Skeletal muscle cell (primary cell): ENCODE results near the gene HPGDS.
"Not testable (repeated sequence)": the region's sequence is repeated elsewhere in the genome, so short reads cannot be mapped to it uniquely, and the experiment has no call there.

ENCODE experiments used
- DNase-seq: peaks from one replicate; pipeline ENCODE4 v3.0.0-alpha.2; 2010; ENCODE audit warnings: low read depth
- H3K4me3 ChIP-seq: 2 replicates; pipeline ENCODE4 v1.5.1; 2011; ENCODE audit warnings: low read depth, mild to moderate bottlenecking, control low read depth, low read length, moderate library complexity

Gene HPGDS

GRCh38 chr4:94342694-94343093, at the start of gene HPGDS:
TSS of gene HPGDS (minus strand) at chr4:94342836. CDS start at chr4:94334629, 8,207 bp downstream.
- DNase-seq, result no peak

GRCh38 chr4:94390804-94391410, 48.3 kb upstream of the HPGDS start:
- DNase-seq, result no peak
- no peak overlapping the region for H3K4me3 ChIP-seq

More at GRCh38 chr4:94342694-94343093, at the start of gene HPGDS:
- H3K4me3 ChIP-seq, result no peak within 1 kb of the TSS

DNA sequence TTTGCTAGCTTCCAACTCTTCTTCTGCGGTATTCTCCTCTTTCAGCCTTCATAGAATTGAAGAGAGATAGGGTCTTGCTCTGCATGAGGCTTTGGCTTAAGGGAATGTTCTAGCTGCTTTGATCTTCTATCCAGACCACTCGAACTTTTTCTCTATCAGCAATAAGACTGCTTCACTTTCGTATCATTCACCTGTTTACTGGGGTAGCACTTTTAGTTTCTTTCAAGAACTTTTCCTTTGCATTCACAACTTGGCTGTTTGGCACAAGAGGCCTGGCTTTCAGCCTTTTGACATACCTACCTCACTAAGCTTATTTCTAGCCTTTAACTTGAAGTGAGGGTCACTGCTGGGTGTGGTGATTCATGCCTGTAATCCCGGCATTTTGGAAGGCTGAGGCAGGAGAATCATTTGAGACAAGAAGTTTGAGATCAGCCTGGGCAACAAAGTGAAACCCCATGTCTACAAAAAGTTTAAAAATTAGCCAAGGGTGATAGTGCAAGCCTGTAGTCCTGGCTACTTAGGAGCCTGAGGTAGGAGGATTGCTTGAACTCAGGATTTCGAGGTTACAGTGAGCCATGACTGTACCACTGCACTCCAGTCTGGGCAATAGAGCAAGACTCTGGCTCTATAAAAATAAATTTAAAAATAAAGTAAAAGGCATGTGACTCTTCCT, 47.1 kb upstream of the HPGDS start:
- H3K4me3 ChIP-seq, result no peak overlapping the region
- no peak for DNase-seq

DNA sequence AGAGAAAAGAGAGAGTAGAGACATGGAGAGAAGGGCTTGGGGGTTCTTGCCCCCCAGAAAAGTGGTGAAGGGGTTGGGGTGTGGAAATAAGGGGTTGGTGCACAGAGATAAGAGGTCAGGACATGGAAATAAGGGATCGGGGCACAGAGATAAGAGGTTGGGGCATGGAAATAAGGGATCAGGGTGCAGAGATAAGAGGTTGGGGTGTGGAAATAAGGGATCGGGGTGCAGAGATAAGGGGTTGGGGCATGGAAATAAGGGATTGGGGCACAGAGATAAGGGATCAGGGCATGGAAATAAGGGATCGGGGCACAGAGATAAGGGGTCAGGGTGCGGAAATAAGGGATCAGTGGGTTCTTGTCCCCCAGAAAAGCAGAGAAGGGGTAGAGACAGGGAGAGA, 45.3 kb upstream of the HPGDS start:
- not testable (repeated sequence) for H3K4me3 ChIP-seq, DNase-seq

DNA sequence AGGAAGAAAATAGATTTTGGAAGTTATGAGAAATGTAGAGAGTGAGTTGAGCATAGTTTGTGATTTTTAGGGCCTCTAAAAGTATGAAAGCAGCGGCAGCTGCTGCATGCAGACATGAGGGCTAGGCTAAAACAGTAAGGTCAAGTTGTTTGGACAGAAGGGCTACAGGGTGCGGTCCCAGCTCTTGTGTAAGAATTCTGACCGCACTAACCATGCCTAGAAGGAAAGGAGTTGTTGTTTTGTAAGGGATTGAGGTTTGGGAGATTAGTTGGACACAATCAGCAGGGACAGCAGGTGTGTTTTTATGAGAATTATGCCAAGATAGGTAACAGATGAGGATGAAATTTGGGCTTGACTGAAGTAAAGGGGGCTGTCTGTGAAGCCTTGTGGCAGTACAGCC, 42.8 kb upstream of the HPGDS start:
- H3K4me3 ChIP-seq, DNase-seq: not testable (repeated sequence)

- DNase-seq, H3K4me3 ChIP-seq: not testable (repeated sequence)
These were observed 40.3 kb upstream of the HPGDS start for GRCh38 chr4:94382891-94383290.

- no peak for DNase-seq
- H3K4me3 ChIP-seq, result no peak overlapping the region
These were observed 35.4 kb upstream of the HPGDS start for GRCh38 chr4:94378047-94378446.

DNA sequence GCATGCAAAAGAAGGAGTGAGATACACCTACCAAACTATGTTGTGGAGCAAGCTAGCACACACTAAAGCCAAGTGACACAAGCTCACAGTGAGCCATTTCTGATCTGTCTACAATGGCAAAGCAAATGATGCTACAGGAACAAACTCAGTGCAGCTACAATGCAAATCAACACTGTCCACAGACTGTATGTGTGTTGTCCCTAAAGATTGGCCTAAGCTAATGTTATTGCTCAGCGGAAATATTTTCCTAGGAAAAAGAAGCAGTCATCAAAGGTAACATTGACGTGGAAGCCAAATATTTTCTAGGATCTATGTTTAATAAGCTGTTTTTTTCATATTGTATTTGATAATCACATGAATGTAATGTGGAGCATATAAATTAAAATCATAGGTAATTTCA, 34.7 kb upstream of the HPGDS start:
- DNase-seq, result no peak
- H3K4me3 ChIP-seq, result no peak overlapping the region

DNA sequence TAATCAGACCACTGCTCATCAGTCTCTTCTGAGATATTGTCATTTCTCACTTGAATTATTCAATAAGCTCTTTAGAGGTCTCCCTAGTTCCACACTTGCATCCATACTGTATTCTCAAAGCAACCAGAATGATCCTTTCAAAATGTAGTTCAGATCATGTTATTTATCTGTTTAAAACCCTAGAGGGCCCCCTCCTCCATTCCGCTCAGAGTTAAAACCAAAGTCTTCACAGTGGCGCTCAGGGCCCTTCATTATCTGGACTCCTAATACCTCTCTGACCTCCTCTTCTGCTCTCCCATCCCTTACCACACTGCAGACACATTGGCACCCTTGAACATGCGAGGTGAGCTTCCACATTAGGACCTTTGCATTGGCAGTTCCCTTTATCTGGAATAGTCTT, 32.7 kb upstream of the HPGDS start:
- no peak for DNase-seq
- no peak overlapping the region for H3K4me3 ChIP-seq

DNA sequence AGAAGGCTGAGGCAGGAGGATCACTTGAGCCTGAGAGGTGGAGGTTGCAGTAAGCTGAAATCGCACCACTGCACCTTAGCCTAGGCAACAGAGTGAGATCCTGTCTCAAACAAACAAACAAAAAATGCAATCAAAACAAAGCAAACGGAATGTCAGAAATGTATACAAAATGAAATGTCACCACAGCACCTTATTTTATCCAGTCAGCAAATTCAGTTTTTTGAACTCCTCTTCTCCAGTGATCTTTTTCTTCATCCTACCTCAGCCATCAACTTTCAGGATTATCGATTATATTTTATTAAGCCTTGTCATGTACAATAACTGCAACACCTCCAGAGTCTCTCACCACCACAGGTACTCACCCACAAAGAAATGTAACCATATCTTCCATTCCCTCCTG, 31.1 kb upstream of the HPGDS start:
- DNase-seq, result no peak
- no peak overlapping the region for H3K4me3 ChIP-seq

DNA sequence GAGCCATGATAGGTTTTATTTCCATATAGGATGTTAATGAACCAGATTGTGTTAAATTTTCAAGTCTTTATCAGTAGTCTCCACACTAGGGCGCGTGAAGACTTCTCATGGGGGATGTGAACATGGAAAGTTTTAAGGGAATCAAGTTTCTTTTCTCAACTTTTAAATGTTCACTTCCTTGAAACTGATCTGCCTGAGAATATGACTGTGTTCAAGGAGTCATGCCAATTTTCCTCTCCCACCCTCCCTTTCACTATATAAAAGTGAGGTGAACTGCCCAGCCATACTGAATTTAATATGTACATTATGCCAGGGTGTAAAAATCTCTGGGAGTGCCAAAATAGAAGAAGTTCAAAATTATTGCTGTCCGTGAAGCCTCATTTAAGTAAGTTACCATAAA, 30.4 kb upstream of the HPGDS start:
- DNase-seq, result no peak

DNA sequence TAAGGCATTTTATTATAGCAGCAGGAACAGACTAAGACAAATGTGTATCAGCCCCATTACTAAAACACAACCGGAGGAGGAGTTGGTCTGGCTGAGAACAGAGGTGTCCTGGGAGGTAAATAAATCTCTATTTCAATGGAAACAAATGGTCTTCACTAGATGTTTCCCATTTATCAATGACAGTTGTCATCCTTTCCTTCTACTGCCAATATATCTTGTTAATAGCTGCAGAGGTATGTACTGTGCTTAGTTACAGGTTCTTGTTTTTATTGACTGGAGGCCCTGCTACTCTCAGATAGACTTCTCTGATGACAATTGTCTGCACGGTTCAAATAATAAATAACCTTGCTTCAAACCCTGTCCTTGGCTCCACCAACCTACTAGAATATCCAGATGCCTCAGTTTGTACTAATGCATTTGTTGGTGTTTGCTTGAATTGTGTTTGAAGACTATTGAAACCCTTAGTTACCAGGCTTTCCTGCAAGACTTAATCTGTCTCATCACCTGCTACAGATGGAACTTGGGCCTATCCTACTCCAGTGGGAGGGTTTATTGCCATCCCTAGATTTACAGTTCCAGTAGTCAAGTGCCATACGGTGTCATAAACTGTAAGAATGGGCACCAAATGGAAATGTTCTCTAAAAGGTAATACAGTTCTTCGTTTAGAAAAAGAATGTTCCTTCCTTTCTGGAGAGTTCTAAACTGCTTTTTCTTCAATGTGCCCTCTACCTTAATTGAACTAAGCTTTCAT, 29.8 kb upstream of the HPGDS start:
- no peak for DNase-seq
- H3K4me3 ChIP-seq, result no peak overlapping the region

More for the DNA sequence above, 30.4 kb upstream of the HPGDS start:
- H3K4me3 ChIP-seq, result no peak overlapping the region

GRCh38 chr4:94371290-94371689, 28.7 kb upstream of the HPGDS start:
- H3K4me3 ChIP-seq, result no peak overlapping the region
- no peak for DNase-seq

GRCh38 chr4:94370533-94371254, 28.1 kb upstream of the HPGDS start:
- no peak for DNase-seq
- H3K4me3 ChIP-seq, result no peak overlapping the region

GRCh38 chr4:94369046-94369445, 26.4 kb upstream of the HPGDS start:
- no peak overlapping the region for H3K4me3 ChIP-seq
- no peak for DNase-seq

DNA sequence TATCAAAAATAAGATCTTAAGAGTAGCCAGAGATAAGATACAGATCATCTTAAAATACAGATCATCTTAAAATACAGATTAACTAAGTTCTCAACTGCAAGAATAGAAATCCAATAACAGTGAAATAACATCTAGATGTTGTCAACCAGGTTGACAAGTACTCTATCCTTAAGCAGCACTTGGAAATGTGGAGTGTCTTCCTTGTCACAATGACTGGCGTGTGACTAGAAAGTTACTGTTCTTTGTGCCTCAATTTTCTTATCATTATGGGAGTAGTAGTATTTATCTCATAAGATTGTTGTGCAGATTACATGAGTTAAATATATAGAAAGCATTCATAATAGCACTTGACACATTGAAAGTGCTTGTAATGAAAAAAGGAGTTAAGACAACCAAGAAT, 25.8 kb upstream of the HPGDS start:
- DNase-seq, result no peak
- no peak overlapping the region for H3K4me3 ChIP-seq

DNA sequence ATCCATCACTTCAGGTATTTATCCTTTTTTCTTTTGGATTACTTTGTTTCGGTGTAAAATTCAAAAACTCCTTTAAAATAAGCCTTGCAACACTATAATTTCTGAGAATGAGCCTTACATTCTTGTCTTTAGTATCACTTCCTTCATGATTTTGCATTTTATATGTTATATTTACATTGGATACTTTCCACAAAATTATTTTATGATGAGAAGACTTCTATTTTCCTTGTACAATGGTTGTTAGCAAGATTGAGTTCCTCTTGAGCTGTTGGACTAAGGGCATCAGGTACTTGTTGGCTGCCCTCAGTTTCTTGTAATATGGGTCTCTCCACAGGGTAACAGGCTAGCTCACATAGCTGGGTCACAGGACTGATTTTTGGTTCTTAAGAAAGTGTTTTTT, 22.7 kb upstream of the HPGDS start:
- no peak for DNase-seq
- no peak overlapping the region for H3K4me3 ChIP-seq

DNA sequence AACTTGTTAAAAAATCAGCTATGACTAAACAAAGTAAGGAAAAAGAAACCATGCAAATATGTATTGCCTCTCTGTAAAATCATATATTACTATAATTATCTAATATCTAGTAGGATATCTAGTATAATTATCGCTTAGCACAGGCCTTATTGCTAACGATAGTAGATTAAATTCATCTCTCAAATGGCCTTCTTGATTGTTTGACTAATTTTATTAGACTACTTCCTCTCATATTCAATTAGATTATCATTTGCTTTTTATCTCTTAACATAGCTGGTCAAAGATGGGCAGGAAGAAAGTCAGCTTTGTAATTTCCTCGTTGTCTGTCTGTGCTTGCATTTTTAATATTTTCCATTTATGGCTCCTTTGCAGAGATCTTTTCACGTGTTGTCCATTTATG, 21.9 kb upstream of the HPGDS start:
- H3K4me3 ChIP-seq, result no peak overlapping the region
- DNase-seq, result no peak

- no peak for DNase-seq
These were observed 20.6 kb upstream of the HPGDS start for GRCh38 chr4:94363136-94363655.

GRCh38 chr4:94359838-94360237, 17.2 kb upstream of the HPGDS start:
- no peak for DNase-seq
- no peak overlapping the region for H3K4me3 ChIP-seq

More at GRCh38 chr4:94363136-94363655, 20.6 kb upstream of the HPGDS start:
- no peak overlapping the region for H3K4me3 ChIP-seq
